A549 (cell line): ENCODE results near the gene RPS6KC1.
"Not testable (repeated sequence)": the region's sequence is repeated elsewhere in the genome, so short reads cannot be mapped to it uniquely, and the experiment has no call there.

ENCODE experiments used
- HOXA7 ChIP-seq: fragments of 250-450 bp; sonication (Bioruptor Pico); IDR thresholded peaks from 2 replicates; pipeline ENCODE4 v1.5.0; 2020; ENCODE audit warnings: mild to moderate bottlenecking, moderate library complexity
- TF ChIP-seq, protein P1 (sequence below): fragments of >200 bp; sonication (Bioruptor Twin); formaldehyde crosslinking; IDR thresholded peaks from 3 replicates; pipeline ENCODE4 v1.5.1; 2016
- TF ChIP-seq, protein P2 (sequence below): fragments of 250-450 bp; sonication (Bioruptor Pico); IDR thresholded peaks from 2 replicates; pipeline ENCODE4 v1.5.0; 2021; ENCODE audit warnings: mild to moderate bottlenecking, moderate library complexity, borderline replicate concordance

DNA sequence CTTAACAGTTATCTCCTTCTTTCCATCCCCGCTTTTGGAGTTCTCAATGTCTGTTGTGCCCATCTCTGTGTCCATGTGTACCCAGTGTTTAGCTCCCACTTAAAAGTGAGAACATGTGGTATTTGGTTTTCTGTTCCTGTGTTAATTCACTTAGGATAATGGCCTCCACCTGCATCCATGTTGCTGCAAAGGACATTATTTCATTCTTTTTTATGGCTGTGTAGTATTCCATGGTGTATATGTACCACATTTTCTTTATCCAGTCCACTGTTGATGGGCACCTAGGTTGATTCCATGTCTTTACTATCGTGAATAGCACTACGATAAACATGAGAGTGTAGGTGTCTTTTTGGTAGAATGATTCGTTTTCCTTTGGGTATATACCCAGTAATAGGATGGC is 49.5 kb downstream of the RPS6KC1 start:
- TF ChIP-seq, protein P1, sequence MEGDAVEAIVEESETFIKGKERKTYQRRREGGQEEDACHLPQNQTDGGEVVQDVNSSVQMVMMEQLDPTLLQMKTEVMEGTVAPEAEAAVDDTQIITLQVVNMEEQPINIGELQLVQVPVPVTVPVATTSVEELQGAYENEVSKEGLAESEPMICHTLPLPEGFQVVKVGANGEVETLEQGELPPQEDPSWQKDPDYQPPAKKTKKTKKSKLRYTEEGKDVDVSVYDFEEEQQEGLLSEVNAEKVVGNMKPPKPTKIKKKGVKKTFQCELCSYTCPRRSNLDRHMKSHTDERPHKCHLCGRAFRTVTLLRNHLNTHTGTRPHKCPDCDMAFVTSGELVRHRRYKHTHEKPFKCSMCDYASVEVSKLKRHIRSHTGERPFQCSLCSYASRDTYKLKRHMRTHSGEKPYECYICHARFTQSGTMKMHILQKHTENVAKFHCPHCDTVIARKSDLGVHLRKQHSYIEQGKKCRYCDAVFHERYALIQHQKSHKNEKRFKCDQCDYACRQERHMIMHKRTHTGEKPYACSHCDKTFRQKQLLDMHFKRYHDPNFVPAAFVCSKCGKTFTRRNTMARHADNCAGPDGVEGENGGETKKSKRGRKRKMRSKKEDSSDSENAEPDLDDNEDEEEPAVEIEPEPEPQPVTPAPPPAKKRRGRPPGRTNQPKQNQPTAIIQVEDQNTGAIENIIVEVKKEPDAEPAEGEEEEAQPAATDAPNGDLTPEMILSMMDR: not testable (repeated sequence)
- TF ChIP-seq, protein P2, sequence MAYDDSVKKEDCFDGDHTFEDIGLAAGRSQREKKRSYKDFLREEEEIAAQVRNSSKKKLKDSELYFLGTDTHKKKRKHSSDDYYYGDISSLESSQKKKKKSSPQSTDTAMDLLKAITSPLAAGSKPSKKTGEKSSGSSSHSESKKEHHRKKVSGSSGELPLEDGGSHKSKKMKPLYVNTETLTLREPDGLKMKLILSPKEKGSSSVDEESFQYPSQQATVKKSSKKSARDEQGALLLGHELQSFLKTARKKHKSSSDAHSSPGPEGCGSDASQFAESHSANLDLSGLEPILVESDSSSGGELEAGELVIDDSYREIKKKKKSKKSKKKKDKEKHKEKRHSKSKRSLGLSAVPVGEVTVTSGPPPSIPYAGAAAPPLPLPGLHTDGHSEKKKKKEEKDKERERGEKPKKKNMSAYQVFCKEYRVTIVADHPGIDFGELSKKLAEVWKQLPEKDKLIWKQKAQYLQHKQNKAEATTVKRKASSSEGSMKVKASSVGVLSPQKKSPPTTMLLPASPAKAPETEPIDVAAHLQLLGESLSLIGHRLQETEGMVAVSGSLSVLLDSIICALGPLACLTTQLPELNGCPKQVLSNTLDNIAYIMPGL (CRISPR knock-in tag): not testable (repeated sequence)
- TF ChIP-seq HOXA7 (CRISPR knock-in tag): not testable (repeated sequence)
